DOHH2 (cell line): Measurements from ENCODE around the gene USP32.
"Not testable (repeated sequence)": the region's sequence is repeated elsewhere in the genome, so short reads cannot be mapped to it uniquely, and the experiment has no call there.

Experiments used
- H3F3A ChIP-seq: fragments of 200-600 bp; sonication (generic), shearing (Covaris generic); 2 replicates; pipeline ENCODE4 v1.6.0; 2016; ENCODE audit warnings: antibody characterized with exemption, mild to moderate bottlenecking; ENCODE audit not compliant: control insufficient read depth, insufficient read depth
- H3K27ac ChIP-seq: fragments of 200-600 bp; sonication (generic); 2 replicates; pipeline ENCODE4 v1.5.1; 2014; ENCODE audit warnings: low read depth, mild to moderate bottlenecking, low read length, moderate library complexity
- H3K27me3 ChIP-seq: fragments of 200-600 bp; sonication (generic); 2 replicates; pipeline ENCODE4 v1.6.1; 2014; ENCODE audit warnings: mild to moderate bottlenecking, low read length, mixed read lengths; ENCODE audit not compliant: control insufficient read depth
- H3K36me3 ChIP-seq: fragments of 200-600 bp; sonication (generic); 2 replicates; pipeline ENCODE4 v1.6.1; 2014; ENCODE audit warnings: mild to moderate bottlenecking, low read length, moderate library complexity, mixed read lengths; ENCODE audit not compliant: control insufficient read depth
- H3K4me1 ChIP-seq: fragments of 200-600 bp; sonication (generic); 2 replicates; pipeline ENCODE4 v1.6.1; 2014; ENCODE audit warnings: mild to moderate bottlenecking, low read length, mixed read lengths; ENCODE audit not compliant: control insufficient read depth
- H3K4me2 ChIP-seq: fragments of 200-600 bp; sonication (generic); 2 replicates; pipeline ENCODE4 v1.6.0; 2014; ENCODE audit warnings: mild to moderate bottlenecking, low read length, moderate library complexity
- H3K4me3 ChIP-seq: fragments of 200-600 bp; sonication (generic); 2 replicates; pipeline ENCODE4 v1.5.1; 2014; ENCODE audit warnings: mild to moderate bottlenecking, low read length, mixed read lengths
- H3K79me2 ChIP-seq: fragments of 200-600 bp; sonication (generic); 2 replicates; pipeline ENCODE4 v1.6.1; 2014; ENCODE audit warnings: mild to moderate bottlenecking, low read length, mixed read lengths; ENCODE audit not compliant: control insufficient read depth
- H3K9me2 ChIP-seq: fragments of 200-600 bp; sonication (generic); replicated peaks from 2 replicates; pipeline ENCODE4 v1.6.1; 2014; ENCODE audit warnings: mild to moderate bottlenecking, low read length, mixed read lengths; ENCODE audit not compliant: control insufficient read depth
- H3K9me3 ChIP-seq: fragments of 200-600 bp; sonication (generic); 2 replicates; pipeline ENCODE4 v1.6.1; 2014; ENCODE audit warnings: antibody characterized with exemption, low read length, mixed read lengths; ENCODE audit not compliant: control insufficient read depth, insufficient read depth
- H4K20me1 ChIP-seq: fragments of 200-600 bp; sonication (generic); 2 replicates; pipeline ENCODE4 v1.6.0; 2014; ENCODE audit warnings: low read depth, mild to moderate bottlenecking, antibody characterized with exemption, low read length, moderate library complexity; ENCODE audit not compliant: control insufficient read depth, insufficient read depth
- EZH2phosphoT487 ChIP-seq: fragments of 200-600 bp; sonication (generic); IDR thresholded peaks from 2 replicates; pipeline ENCODE4 v1.6.1; 2017; ENCODE audit warnings: borderline replicate concordance, mild to moderate bottlenecking, antibody characterized with exemption, low read length, moderate library complexity, mixed read lengths
- TF ChIP-seq, protein P1 (sequence below): fragments of 200-600 bp; sonication (generic); IDR thresholded peaks from one replicate; pipeline ENCODE4 v1.5.1; 2014; ENCODE audit warnings: antibody characterized with exemption, mild to moderate bottlenecking, low read depth, low read length; ENCODE audit not compliant: poor library complexity, severe bottlenecking

The USP32 gene

GRCh38 chr17:60348616-60349015 is 43.3 kb downstream of the USP32 start:
- Histone ChIP-seq H3K27me3 (no peaks in the 10 kb centered on the region), H3K27ac (no peak overlapping the region), H3K36me3 (peaks cover 2% of the 10 kb centered on the region; the same call in 1 of the 2 replicates), H3K4me2 (no peak overlapping the region), H3K4me1 (peaks cover 3% of the 10 kb centered on the region; the same call in 1 of the 2 replicates), H3K9me3 (no peaks in the 10 kb centered on the region), H3K79me2 (no peaks in the 10 kb centered on the region; the same call in 1 of the 2 replicates), H3F3A (no peaks in the 10 kb centered on the region), H3K9me2 (no peaks in the 10 kb centered on the region), H3K4me3 (no peak overlapping the region), H4K20me1 (no peaks in the 10 kb centered on the region)
- TF ChIP-seq, protein P1, sequence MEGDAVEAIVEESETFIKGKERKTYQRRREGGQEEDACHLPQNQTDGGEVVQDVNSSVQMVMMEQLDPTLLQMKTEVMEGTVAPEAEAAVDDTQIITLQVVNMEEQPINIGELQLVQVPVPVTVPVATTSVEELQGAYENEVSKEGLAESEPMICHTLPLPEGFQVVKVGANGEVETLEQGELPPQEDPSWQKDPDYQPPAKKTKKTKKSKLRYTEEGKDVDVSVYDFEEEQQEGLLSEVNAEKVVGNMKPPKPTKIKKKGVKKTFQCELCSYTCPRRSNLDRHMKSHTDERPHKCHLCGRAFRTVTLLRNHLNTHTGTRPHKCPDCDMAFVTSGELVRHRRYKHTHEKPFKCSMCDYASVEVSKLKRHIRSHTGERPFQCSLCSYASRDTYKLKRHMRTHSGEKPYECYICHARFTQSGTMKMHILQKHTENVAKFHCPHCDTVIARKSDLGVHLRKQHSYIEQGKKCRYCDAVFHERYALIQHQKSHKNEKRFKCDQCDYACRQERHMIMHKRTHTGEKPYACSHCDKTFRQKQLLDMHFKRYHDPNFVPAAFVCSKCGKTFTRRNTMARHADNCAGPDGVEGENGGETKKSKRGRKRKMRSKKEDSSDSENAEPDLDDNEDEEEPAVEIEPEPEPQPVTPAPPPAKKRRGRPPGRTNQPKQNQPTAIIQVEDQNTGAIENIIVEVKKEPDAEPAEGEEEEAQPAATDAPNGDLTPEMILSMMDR, result no peak
- no peak for TF ChIP-seq EZH2phosphoT487

DNA sequence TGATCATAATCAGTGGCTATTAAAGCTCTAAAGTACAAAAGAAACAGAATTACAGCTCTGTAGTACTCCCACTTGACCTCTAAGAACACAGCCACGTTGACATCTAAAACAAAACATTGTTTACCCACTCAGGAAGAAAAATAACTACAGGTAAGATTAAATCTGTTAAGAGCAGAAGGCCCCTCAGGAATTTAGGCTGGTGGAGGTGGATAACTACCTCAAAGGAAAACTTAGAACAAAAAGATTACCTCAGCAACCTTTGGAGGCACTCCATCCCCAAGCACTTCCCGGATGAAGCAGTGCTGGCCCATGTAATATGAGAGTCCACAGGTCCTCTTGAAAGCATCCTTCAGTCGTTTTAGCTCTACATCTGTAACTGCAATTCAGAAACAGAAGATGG is 46.7 kb downstream of the USP32 start:
- H3K9me2 ChIP-seq, result no peaks in the 10 kb centered on the region
- H3K4me1 ChIP-seq, result no peaks in the 10 kb centered on the region
- H3K4me2 ChIP-seq, result no peak overlapping the region
- TF ChIP-seq, protein P1, result no peak
- TF ChIP-seq EZH2phosphoT487, result no peak
- no peaks in the 10 kb centered on the region for H3K79me2 ChIP-seq
- H4K20me1 ChIP-seq, result no peaks in the 10 kb centered on the region
- H3K4me3 ChIP-seq, result no peak overlapping the region
- no peaks in the 10 kb centered on the region for H3K27me3 ChIP-seq
- peaks cover 2% of the 10 kb centered on the region; the same call in 1 of the 2 replicates for H3K36me3 ChIP-seq
- H3F3A ChIP-seq, result no peaks in the 10 kb centered on the region
- no peak overlapping the region for H3K27ac ChIP-seq
- no peaks in the 10 kb centered on the region for H3K9me3 ChIP-seq

GRCh38 chr17:60342492-60342891 is 49.4 kb downstream of the USP32 start:
- not testable (repeated sequence) for H3K36me3 ChIP-seq, H3K9me3 ChIP-seq, H3K27ac ChIP-seq, H3K4me1 ChIP-seq, H3K4me3 ChIP-seq, H3K9me2 ChIP-seq, H3K27me3 ChIP-seq, H3F3A ChIP-seq, H3K4me2 ChIP-seq, H3K79me2 ChIP-seq, H4K20me1 ChIP-seq

DNA sequence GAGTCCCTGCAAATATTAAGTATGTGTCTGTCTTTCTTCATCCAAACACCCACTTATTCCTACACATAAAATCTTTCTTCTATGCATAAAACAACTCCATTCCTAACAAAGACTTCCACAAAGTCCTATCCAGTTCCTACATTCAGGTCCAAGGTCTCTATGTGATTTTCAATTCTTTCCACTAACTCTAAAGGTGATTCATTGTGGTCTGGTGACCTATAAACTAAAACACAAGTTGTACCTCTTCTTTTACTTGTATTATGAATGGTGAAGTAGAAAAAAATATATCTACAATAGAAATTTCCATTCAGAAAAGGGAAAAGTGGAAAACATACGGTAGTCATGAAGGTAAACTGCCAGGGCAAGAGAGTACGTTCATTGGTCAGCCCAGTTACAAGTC is 56.6 kb downstream of the USP32 start:
- Histone ChIP-seq H3K27ac (no peak overlapping the region), H3F3A (no peaks in the 10 kb centered on the region), H4K20me1 (no peaks in the 10 kb centered on the region), H3K79me2 (no peaks in the 10 kb centered on the region), H3K4me2 (no peak overlapping the region), H3K4me3 (no peak overlapping the region), H3K36me3 (no peaks in the 10 kb centered on the region), H3K27me3 (no peaks in the 10 kb centered on the region), H3K4me1 (no peaks in the 10 kb centered on the region), H3K9me2 (no peaks in the 10 kb centered on the region), H3K9me3 (no peaks in the 10 kb centered on the region)
- TF ChIP-seq, protein P1, result no peak
